K562 (cell line): ENCODE results near the gene SUV39H2. TPM values are rescaled to one million over a fixed set of nuclear protein-coding genes. Genes with fewer than 3 reads are reported as not detected.
A peak's percentile ranks its signal among the peaks of the same experiment; 100 is the strongest.

Experiments used
- BMI1 ChIP-seq: fragments of 150-350 bp; IDR thresholded peaks from 2 replicates; pipeline ENCODE4 v1.6.1; 2014; ENCODE audit warnings: low read length
- FOXA1 ChIP-seq: fragments of 450-650 bp; IDR thresholded peaks from 2 replicates; pipeline ENCODE4 v1.6.1; 2016; ENCODE audit warnings: mild to moderate bottlenecking, borderline replicate concordance
- HDGF ChIP-seq: fragments of 450-650 bp; IDR thresholded peaks from 2 replicates; pipeline ENCODE4 v1.6.1; 2016
- JUND ChIP-seq, 2 experiments: IDR thresholded peaks; 2 replicates in 1 of 2; 3 replicates in 1 of 2; pipeline ENCODE4 v1.6.1; 2011; ENCODE audit warnings: borderline replicate concordance in 2 of 2, low read depth in 2 of 2, low read length in 2 of 2, improper control_type of control experiment in 1 of 2, missing biosample characterization in 1 of 2, missing genetic modification characterization in 1 of 2, missing genetic modification reagents in 1 of 2
- MBD1 ChIP-seq: fragments of 250-450 bp; sonication (Bioruptor Pico); IDR thresholded peaks from 2 replicates; pipeline ENCODE4 v1.8.0; 2022; ENCODE audit warnings: inconsistent platforms
- MED1 ChIP-seq: sonication (generic); formaldehyde crosslinking; IDR thresholded peaks from 2 replicates; pipeline ENCODE4 v1.8.1; 2023; ENCODE audit warnings: missing genetic modification reagents, borderline replicate concordance
- MTF1 ChIP-seq: fragments of 250-450 bp; sonication (Bioruptor Pico); IDR thresholded peaks from 2 replicates; pipeline ENCODE4 v1.9.0; 2021; ENCODE audit warnings: moderate library complexity, mild to moderate bottlenecking, inconsistent platforms, borderline replicate concordance
- NR2C1 ChIP-seq, 2 experiments: fragments of 450-650 bp; IDR thresholded peaks; 2 replicates each; pipeline ENCODE4 v1.6.1; 2017; ENCODE audit warnings: mild to moderate bottlenecking in 2 of 2, antibody characterized with exemption in 1 of 2, inconsistent platforms in 1 of 2, missing compliant biosample characterization in 1 of 2, missing genetic modification characterization in 1 of 2
- SAP30 ChIP-seq: fragments of 200-600 bp; sonication (generic); IDR thresholded peaks from 2 replicates; pipeline ENCODE4 v1.6.1; 2012; ENCODE audit warnings: borderline replicate concordance, low read depth, mild to moderate bottlenecking, moderate library complexity, low read length, control low read depth, inconsistent platforms; ENCODE audit not compliant: insufficient read depth, poor library complexity, severe bottlenecking
- SIRT6 ChIP-seq: IDR thresholded peaks from one replicate; pipeline ENCODE4 v1.6.1; 2012; ENCODE audit warnings: low read depth, mild to moderate bottlenecking, control low read depth, inconsistent platforms, low read length, moderate library complexity
- SLC30A9 ChIP-seq: fragments of 250-450 bp; sonication (Bioruptor Pico); IDR thresholded peaks from 2 replicates; pipeline ENCODE4 v1.8.0; 2022; ENCODE audit warnings: mild to moderate bottlenecking, moderate library complexity
- TEAD4 ChIP-seq, 2 experiments: sonication (generic) in 1 of 2; formaldehyde crosslinking in 1 of 2; IDR thresholded peaks; 2 replicates each; pipeline versions ENCODE4 v1.6.1 to v1.8.0; 2012 to 2022; ENCODE audit warnings: borderline replicate concordance in 1 of 2, inconsistent platforms in 1 of 2, low read length in 1 of 2, mild to moderate bottlenecking in 1 of 2, missing genetic modification reagents in 1 of 2
- THRB ChIP-seq: fragments of 450-650 bp; formaldehyde crosslinking; conservative IDR thresholded peaks from 2 replicates; pipeline ENCODE4 v1.4.0; 2022; ENCODE audit warnings: mild to moderate bottlenecking, missing genetic modification characterization
- XRCC4 ChIP-seq: IDR thresholded peaks from one replicate; pipeline ENCODE4 v1.6.1; 2011; ENCODE audit not compliant: insufficient read depth, insufficient read length; ENCODE audit errors: extremely low read depth
- ZBTB49 ChIP-seq: sonication (generic); formaldehyde crosslinking; IDR thresholded peaks from 2 replicates; pipeline ENCODE4 v1.8.0; 2022; ENCODE audit warnings: missing genetic modification reagents, mild to moderate bottlenecking, borderline replicate concordance
- ZNF512 ChIP-seq: IDR thresholded peaks from 2 replicates; pipeline ENCODE4 v1.6.1; 2016; ENCODE audit warnings: missing genetic modification characterization, missing compliant biosample characterization
- ZNF696 ChIP-seq: fragments of 250-450 bp; sonication (Bioruptor Pico); conservative IDR thresholded peaks from 2 replicates; pipeline ENCODE4 v1.4.0; 2020; ENCODE audit warnings: mild to moderate bottlenecking, moderate library complexity
- ZNF77 ChIP-seq: fragments of 250-450 bp; sonication (Bioruptor Pico); IDR thresholded peaks from 2 replicates; pipeline ENCODE4 v1.5.0; 2020
- polyA plus RNA-seq, 8 experiments: library from polyadenylated mRNA; depleted of rRNA in 4 of 8; stranded (reverse) in 5 of 8; unstranded in 3 of 8; fragments of >200 nt; fragmentation: Nextera tagmentation in 2 of 8; fragmentation: Illumina TruSeq in 1 of 8; extraction: Ambion mirVana in 2 of 8; extraction: Trizol in 1 of 8; gene quantifications; 2 replicates each; pipeline versions ENCODE4 v1.2.1 to v1.2.3, GENCODE V29; 2011 to 2014; ENCODE audit warnings: inconsistent platforms in 1 of 8, missing spikeins in 1 of 8
- total RNA-seq, 7 experiments: library from RNA; depleted of rRNA in 6 of 7; stranded (reverse); fragments of >200 nt in 6 of 7; fragmentation: Illumina TruSeq in 2 of 7; extraction: Trizol in 2 of 7; gene quantifications; 2 replicates each; pipeline versions ENCODE4 v1.2.1 to v1.2.3, GENCODE V29; 2011 to 2021; ENCODE audit warnings: low replicate concordance in 1 of 7
- TF ChIP-seq, protein P1 (sequence below): fragments of 450-650 bp; conservative IDR thresholded peaks from 2 replicates; pipeline ENCODE4 v1.6.1; 2016; ENCODE audit warnings: missing genetic modification characterization, low read depth, mild to moderate bottlenecking, missing compliant biosample characterization, moderate library complexity

Gene SUV39H2
- total and polyA plus RNA-seq, 9 of the 15 experiments (the other 6 are each of a cell fraction or from before 2014, with no cell fraction given): 24.1 to 54.3 (median 41.3) TPM

DNA sequence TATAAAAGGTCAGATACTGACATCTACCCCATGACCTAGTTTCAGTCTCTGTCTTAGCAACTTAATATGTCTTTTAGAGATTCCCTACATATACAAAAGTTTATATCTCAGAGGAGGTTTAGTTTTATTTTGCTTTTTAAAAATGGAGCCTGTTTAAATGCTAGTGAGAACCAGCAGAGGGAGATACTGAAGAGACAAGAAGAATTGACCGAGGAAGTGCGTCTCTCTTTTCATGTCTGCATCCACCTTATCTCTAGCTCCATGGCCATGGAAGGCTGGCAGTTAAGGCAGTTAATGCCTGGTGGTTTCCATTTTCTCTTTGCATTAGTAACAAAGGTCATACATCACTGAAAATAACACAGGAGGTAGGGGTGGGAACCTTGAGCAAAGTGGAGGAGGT lies 10.7 kb downstream of the SUV39H2 start (continued):
- TF ChIP-seq JUND (IDR thresholded peaks at IDR 0.05; ENCODE audit: borderline replicate concordance, low read depth, low read length): no peak
- no peak; the same call in 2 of the 3 replicates for TF ChIP-seq JUND (tag; IDR thresholded peaks at IDR 0.05; ENCODE audit: borderline replicate concordance, low read depth, low read length)
- no peak for TF ChIP-seq HDGF
- TF ChIP-seq ZBTB49 (CRISPR knock-in tag): no peak
- TF ChIP-seq ZNF77 (CRISPR knock-in tag): no peak
- TF ChIP-seq SAP30: no peak
- TF ChIP-seq FOXA1: no peak
- no peak for TF ChIP-seq ZNF696 (CRISPR knock-in tag)
- TF ChIP-seq BMI1: no peak
- no peak for TF ChIP-seq THRB (CRISPR knock-in tag)
- TF ChIP-seq ZNF512 (tag): no peak
- TF ChIP-seq MED1 (CRISPR knock-in tag): no peak
- no peak for TF ChIP-seq MBD1 (CRISPR knock-in tag)
- TF ChIP-seq TEAD4 (IDR thresholded peaks at IDR 0.05; ENCODE audit: low read length): peak; percentile 66
- no peak for TF ChIP-seq TEAD4 (CRISPR knock-in tag; IDR thresholded peaks at IDR 0.05; ENCODE audit: borderline replicate concordance)
- TF ChIP-seq, protein P1, sequence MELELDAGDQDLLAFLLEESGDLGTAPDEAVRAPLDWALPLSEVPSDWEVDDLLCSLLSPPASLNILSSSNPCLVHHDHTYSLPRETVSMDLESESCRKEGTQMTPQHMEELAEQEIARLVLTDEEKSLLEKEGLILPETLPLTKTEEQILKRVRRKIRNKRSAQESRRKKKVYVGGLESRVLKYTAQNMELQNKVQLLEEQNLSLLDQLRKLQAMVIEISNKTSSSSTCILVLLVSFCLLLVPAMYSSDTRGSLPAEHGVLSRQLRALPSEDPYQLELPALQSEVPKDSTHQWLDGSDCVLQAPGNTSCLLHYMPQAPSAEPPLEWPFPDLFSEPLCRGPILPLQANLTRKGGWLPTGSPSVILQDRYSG (tag): 0 out of 2 replicates have a peak, but pooled peaks have one; percentile 43
- peak; percentile 55; the same call in 1 of the 2 replicates for TF ChIP-seq NR2C1 (IDR thresholded peaks at IDR 0.05)
- TF ChIP-seq NR2C1 (tag; IDR thresholded peaks at IDR 0.05): peak; percentile 61
- no peak for TF ChIP-seq MTF1
- TF ChIP-seq SIRT6: no peak
- TF ChIP-seq SLC30A9 (CRISPR knock-in tag): no peak
- TF ChIP-seq XRCC4: no peak
